ENCODE data around the gene CHL1.

CHL1 gene

GRCh38 chr3:447671-448070, 251.1 kb downstream of the CHL1 start:
- H3K36me3 ChIP-seq, result no peaks in the 10 kb centered on the region
- H3K4me1 ChIP-seq, result no peaks in the 10 kb centered on the region
- H4K20me1 ChIP-seq, result no peaks in the 10 kb centered on the region
- no peak overlapping the region for H3K4me3 ChIP-seq
- H3K9ac ChIP-seq, result no peak overlapping the region
- no peaks in the 10 kb centered on the region for H3K27me3 ChIP-seq
- TF ChIP-seq Cebpa-rat (IDR thresholded peaks at IDR 0.05), result no peak
- no peak overlapping the region for H3K4me2 ChIP-seq
- no peak overlapping the region for H3K27ac ChIP-seq
- H3K9me3 ChIP-seq, result no peaks in the 10 kb centered on the region

- TF ChIP-seq Cebpa-rat (IDR thresholded peaks at IDR 0.05), result no peak
- H3K4me1 ChIP-seq, result no peaks in the 10 kb centered on the region
- H3K4me2 ChIP-seq, result no peak overlapping the region
- H3K27me3 ChIP-seq, result no peaks in the 10 kb centered on the region
- H3K27ac ChIP-seq, result no peak overlapping the region
- H4K20me1 ChIP-seq, result no peaks in the 10 kb centered on the region
- no peaks in the 10 kb centered on the region for H3K36me3 ChIP-seq
- no peak overlapping the region for H3K4me3 ChIP-seq
- H3K9ac ChIP-seq, result no peak overlapping the region
- H3K9me3 ChIP-seq, result no peaks in the 10 kb centered on the region
Measured at GRCh38 chr3:449711-450110, 253.1 kb downstream of the CHL1 start.

GRCh38 chr3:452221-452620, 255.7 kb downstream of the CHL1 start:
- Histone ChIP-seq H3K36me3 (no peaks in the 10 kb centered on the region), H4K20me1 (no peaks in the 10 kb centered on the region), H3K27me3 (no peaks in the 10 kb centered on the region), H3K9ac (no peak overlapping the region), H3K4me3 (no peak overlapping the region), H3K4me1 (no peaks in the 10 kb centered on the region), H3K27ac (no peak overlapping the region), H3K4me2 (no peak overlapping the region), H3K9me3 (no peaks in the 10 kb centered on the region)
- TF ChIP-seq Cebpa-rat (IDR thresholded peaks at IDR 0.05), result no peak

- H3K9ac ChIP-seq, result no peak overlapping the region
- TF ChIP-seq Cebpa-rat (IDR thresholded peaks at IDR 0.05), result no peak
Measured at GRCh38 chr3:453106-453505, 256.5 kb downstream of the CHL1 start.

GRCh38 chr3:454986-455385, 258.4 kb downstream of the CHL1 start:
- Histone ChIP-seq H3K4me1 (no peaks in the 10 kb centered on the region), H3K27ac (no peak overlapping the region), H3K27me3 (no peaks in the 10 kb centered on the region), H3K4me2 (no peak overlapping the region), H3K4me3 (no peak overlapping the region), H3K36me3 (no peaks in the 10 kb centered on the region), H4K20me1 (no peaks in the 10 kb centered on the region), H3K9ac (no peak overlapping the region), H3K9me3 (no peaks in the 10 kb centered on the region)
- no peak for TF ChIP-seq Cebpa-rat (IDR thresholded peaks at IDR 0.05)

More at GRCh38 chr3:453106-453505, 256.5 kb downstream of the CHL1 start:
- H3K4me1 ChIP-seq, result no peaks in the 10 kb centered on the region
- no peak overlapping the region for H3K27ac ChIP-seq
- H3K4me3 ChIP-seq, result no peak overlapping the region
- H3K27me3 ChIP-seq, result no peaks in the 10 kb centered on the region
- no peaks in the 10 kb centered on the region for H3K36me3 ChIP-seq
- no peaks in the 10 kb centered on the region for H3K9me3 ChIP-seq
- no peak overlapping the region for H3K4me2 ChIP-seq
- no peaks in the 10 kb centered on the region for H4K20me1 ChIP-seq

GRCh38 chr3:458124-458523, 261.6 kb downstream of the CHL1 start:
- H3K27me3 ChIP-seq, result no peaks in the 10 kb centered on the region
- no peaks in the 10 kb centered on the region for H3K9me3 ChIP-seq
- H3K27ac ChIP-seq, result no peak overlapping the region
- no peaks in the 10 kb centered on the region for H3K4me1 ChIP-seq
- H4K20me1 ChIP-seq, result no peaks in the 10 kb centered on the region
- H3K36me3 ChIP-seq, result no peaks in the 10 kb centered on the region
- H3K4me3 ChIP-seq, result no peak overlapping the region
- H3K4me2 ChIP-seq, result no peak overlapping the region
- H3K9ac ChIP-seq, result no peak overlapping the region
- no peak for TF ChIP-seq Cebpa-rat (IDR thresholded peaks at IDR 0.05)

GRCh38 chr3:458653-459310, 262.2 kb downstream of the CHL1 start:
- no peak overlapping the region for H3K4me3 ChIP-seq
- TF ChIP-seq Cebpa-rat (IDR thresholded peaks at IDR 0.05), result no peak
- no peaks in the 10 kb centered on the region for H3K4me1 ChIP-seq
- no peaks in the 10 kb centered on the region for H3K36me3 ChIP-seq
- H3K4me2 ChIP-seq, result no peak overlapping the region
- H4K20me1 ChIP-seq, result no peaks in the 10 kb centered on the region
- H3K27me3 ChIP-seq, result no peaks in the 10 kb centered on the region
- no peak overlapping the region for H3K9ac ChIP-seq
- no peaks in the 10 kb centered on the region for H3K9me3 ChIP-seq
- no peak overlapping the region for H3K27ac ChIP-seq

Measured in BLaER1 (cell line).